Measurements from ENCODE around the gene SRGAP2C.
"Not testable (repeated sequence)": the region's sequence is repeated elsewhere in the genome, so short reads cannot be mapped to it uniquely, and the experiment has no call there.

- TF ChIP-seq CTCF, POLR2A (IDR thresholded peaks at IDR 0.05): not testable (repeated sequence)
These were observed 7.7 kb downstream of the SRGAP2C start for GRCh38 chr1:121192512-121192911.
